SU-DHL-6 (cell line): ENCODE measurements around the gene SLC35F1.

Experiments
- H2AFZ ChIP-seq: fragments of 200-600 bp; sonication (generic); 2 replicates; pipeline ENCODE4 v1.6.1; 2014; ENCODE audit warnings: low read depth, mild to moderate bottlenecking, moderate library complexity, mixed read lengths, antibody characterized with exemption, low read length; ENCODE audit not compliant: severe bottlenecking
- H3F3A ChIP-seq: fragments of 200-600 bp; shearing (Covaris generic); 2 replicates; pipeline ENCODE4 v1.6.0; 2016; ENCODE audit warnings: antibody characterized with exemption, mild to moderate bottlenecking; ENCODE audit not compliant: insufficient read depth
- H3K27ac ChIP-seq: fragments of 200-600 bp; sonication (generic); 2 replicates; pipeline ENCODE4 v1.5.1; 2016; ENCODE audit warnings: low read depth, mild to moderate bottlenecking, low read length, moderate library complexity, mixed read lengths
- H3K27me3 ChIP-seq: fragments of 200-600 bp; sonication (generic), shearing (Covaris generic); 2 replicates; pipeline ENCODE4 v1.6.0; 2014; ENCODE audit warnings: mild to moderate bottlenecking, low read length
- H3K36me3 ChIP-seq: fragments of 200-600 bp; sonication (generic); 2 replicates; pipeline ENCODE4 v1.6.1; 2014; ENCODE audit warnings: mild to moderate bottlenecking, low read length, mixed read lengths
- H3K4me2 ChIP-seq: fragments of 300-600, 200-600 bp; shearing (Covaris generic), sonication (generic); 2 replicates; pipeline ENCODE4 v1.6.0; 2014; ENCODE audit warnings: low read length, low read depth, mild to moderate bottlenecking; ENCODE audit not compliant: poor library complexity, severe bottlenecking
- H3K4me3 ChIP-seq: fragments of 200-600 bp; sonication (generic); 2 replicates; pipeline ENCODE4 v1.5.1; 2014; ENCODE audit warnings: antibody characterized with exemption, low read length, mild to moderate bottlenecking, mixed read lengths; ENCODE audit not compliant: insufficient read depth, poor library complexity, severe bottlenecking
- H3K79me2 ChIP-seq: fragments of 200-600 bp; sonication (generic); 2 replicates; pipeline ENCODE4 v1.6.1; 2014; ENCODE audit warnings: mild to moderate bottlenecking, low read length, moderate library complexity; ENCODE audit not compliant: insufficient read depth
- H3K9ac ChIP-seq: fragments of 200-600 bp; sonication (generic); 2 replicates; pipeline ENCODE4 v1.7.0; 2014; ENCODE audit warnings: mild to moderate bottlenecking, low read length
- H3K9me2 ChIP-seq: fragments of 200-600 bp; sonication (generic); replicated peaks from 2 replicates; pipeline ENCODE4 v1.6.1; 2014; ENCODE audit warnings: low read length; ENCODE audit not compliant: insufficient read depth
- H3K9me3 ChIP-seq: fragments of 200-600 bp; sonication (generic); 2 replicates; pipeline ENCODE4 v1.6.1; 2014; ENCODE audit warnings: low read length, mixed read lengths; ENCODE audit not compliant: insufficient read depth
- H4K20me1 ChIP-seq: fragments of 200-600 bp; sonication (generic); 2 replicates; pipeline ENCODE4 v1.6.1; 2014; ENCODE audit warnings: low read depth, mild to moderate bottlenecking, antibody characterized with exemption, low read length, moderate library complexity, mixed read lengths
- CTCF ChIP-seq: fragments of 200-600 bp; sonication (generic); IDR thresholded peaks from one replicate; pipeline ENCODE4 v1.5.1; 2017; ENCODE audit warnings: antibody characterized with exemption, mild to moderate bottlenecking, low read length, moderate library complexity; ENCODE audit not compliant: insufficient read depth, poor library complexity, severe bottlenecking
- EZH2phosphoT487 ChIP-seq: fragments of 200-600 bp; sonication (generic), shearing (Covaris generic); conservative IDR thresholded peaks from 2 replicates; pipeline ENCODE4 v1.6.1; 2018; ENCODE audit warnings: mild to moderate bottlenecking, antibody characterized with exemption, low read length, moderate library complexity, mixed read lengths

Gene SLC35F1

DNA sequence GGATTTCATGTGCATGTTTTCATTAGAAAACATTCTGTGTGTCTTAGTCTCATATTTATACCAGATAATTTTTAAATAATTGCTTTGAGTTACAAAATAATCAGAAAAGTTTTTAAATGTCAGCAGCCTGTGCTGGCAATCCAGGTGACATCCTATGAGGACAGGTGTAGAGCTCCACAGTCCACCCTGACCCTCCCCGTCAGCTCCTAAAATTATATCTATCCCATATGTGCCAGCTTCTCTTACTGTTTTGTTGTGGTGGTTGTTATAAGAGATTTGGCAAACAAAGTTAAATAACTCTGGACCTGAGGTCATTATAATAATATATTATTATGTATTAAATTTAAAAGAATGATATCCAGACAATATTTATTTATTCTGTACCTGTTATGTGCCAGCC is 387.8 kb downstream of the SLC35F1 start:
- Histone ChIP-seq H3K9me2 (no peaks in the 10 kb centered on the region; the same call in 1 of the 2 replicates), H4K20me1 (no peaks in the 10 kb centered on the region), H3K9ac (no peak overlapping the region), H3K9me3 (no peaks in the 10 kb centered on the region), H3K4me2 (no peak overlapping the region), H3K27me3 (peaks cover 5% of the 10 kb centered on the region; the same call in 1 of the 2 replicates), H3K79me2 (no peaks in the 10 kb centered on the region), H2AFZ (no peak overlapping the region), H3F3A (no peaks in the 10 kb centered on the region), H3K4me3 (no peak overlapping the region), H3K27ac (no peak overlapping the region), H3K36me3 (no peaks in the 10 kb centered on the region)
- TF ChIP-seq EZH2phosphoT487 (no peak), CTCF (no peak)

DNA sequence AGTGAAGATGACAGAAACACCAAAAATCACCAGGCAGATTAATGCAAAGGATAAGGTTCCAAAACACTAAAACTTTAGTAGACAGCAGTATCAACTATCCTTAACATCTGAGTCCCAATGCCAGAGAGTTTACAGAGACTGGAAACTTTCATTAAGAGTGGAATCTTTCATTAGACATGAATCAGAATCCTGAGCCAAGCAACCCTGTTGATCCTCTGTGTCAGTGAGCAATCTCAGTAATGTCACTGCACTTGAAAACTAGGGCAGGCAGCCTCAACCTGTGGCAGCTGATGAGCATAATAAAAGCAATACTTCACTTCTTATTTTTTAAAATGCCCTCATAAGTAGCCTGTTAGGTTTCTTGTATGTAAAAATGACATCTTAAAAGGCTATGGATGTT is 388.3 kb downstream of the SLC35F1 start:
- no peaks in the 10 kb centered on the region for H3K36me3 ChIP-seq
- H3K4me3 ChIP-seq, result no peak overlapping the region
- H3K4me2 ChIP-seq, result no peak overlapping the region
- H3K9ac ChIP-seq, result no peak overlapping the region
- H3K79me2 ChIP-seq, result no peaks in the 10 kb centered on the region
- H3F3A ChIP-seq, result no peaks in the 10 kb centered on the region
- H3K9me2 ChIP-seq, result no peaks in the 10 kb centered on the region; the same call in 1 of the 2 replicates
- H4K20me1 ChIP-seq, result no peaks in the 10 kb centered on the region
- peaks cover 5% of the 10 kb centered on the region; the same call in 1 of the 2 replicates for H3K27me3 ChIP-seq
- H2AFZ ChIP-seq, result no peak overlapping the region
- TF ChIP-seq CTCF, result no peak
- no peak for TF ChIP-seq EZH2phosphoT487
- no peaks in the 10 kb centered on the region for H3K9me3 ChIP-seq
- no peak overlapping the region for H3K27ac ChIP-seq

DNA sequence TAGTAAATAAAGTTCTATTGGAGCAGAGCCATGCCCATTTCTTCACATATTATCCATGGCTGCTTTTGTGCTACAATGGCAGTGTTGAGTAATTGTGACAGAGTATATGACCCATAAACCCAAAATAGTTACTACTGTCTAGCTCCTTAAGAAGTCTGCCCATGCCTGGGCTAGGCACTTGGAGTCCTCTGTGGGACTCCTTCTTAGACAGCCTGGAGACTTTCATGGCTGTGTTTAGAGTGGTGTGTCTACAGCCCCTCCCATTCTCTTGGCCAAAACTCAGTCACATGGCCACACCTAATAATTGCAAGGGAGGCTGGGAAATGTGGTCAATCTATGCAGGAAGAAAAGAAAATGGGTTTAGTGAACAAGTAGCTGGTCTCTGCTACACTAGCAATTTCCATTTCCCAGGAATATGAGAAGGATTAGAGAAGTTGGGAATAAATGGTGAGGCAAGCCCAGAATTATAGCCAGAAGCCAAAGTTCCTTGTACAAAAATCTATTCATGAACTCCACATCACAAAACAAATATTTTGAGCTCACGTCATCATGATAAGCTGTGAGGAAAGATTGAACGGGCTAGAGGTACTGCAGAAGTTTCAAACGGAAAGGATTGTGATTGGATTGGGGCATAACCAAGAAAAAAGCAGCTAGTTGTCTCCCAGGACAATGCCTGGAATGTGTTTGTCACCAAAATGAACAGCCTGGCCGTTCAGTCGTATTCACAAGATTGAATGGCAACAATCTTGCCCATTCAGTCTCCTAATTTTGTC is 389.3 kb downstream of the SLC35F1 start:
- no peak overlapping the region for H2AFZ ChIP-seq

More for the DNA sequence above, 389.3 kb downstream of the SLC35F1 start:
- Histone ChIP-seq H4K20me1 (no peaks in the 10 kb centered on the region), H3K79me2 (no peaks in the 10 kb centered on the region), H3K9me3 (no peaks in the 10 kb centered on the region), H3K27ac (no peak overlapping the region), H3K27me3 (peaks cover 5% of the 10 kb centered on the region; the same call in 1 of the 2 replicates), H3K9ac (no peak overlapping the region), H3F3A (no peaks in the 10 kb centered on the region), H3K4me2 (no peak overlapping the region), H3K4me3 (no peak overlapping the region), H3K36me3 (no peaks in the 10 kb centered on the region), H3K9me2 (no peaks in the 10 kb centered on the region; the same call in 1 of the 2 replicates)
- TF ChIP-seq CTCF (no peak), EZH2phosphoT487 (no peak)
